SU-DHL-6 (cell line): ENCODE measurements around the gene POLR2C.

Source experiments
- H2AFZ ChIP-seq: fragments of 200-600 bp; sonication (generic); 2 replicates; pipeline ENCODE4 v1.6.1; 2014; ENCODE audit warnings: low read depth, mild to moderate bottlenecking, moderate library complexity, mixed read lengths, antibody characterized with exemption, low read length; ENCODE audit not compliant: severe bottlenecking
- H3F3A ChIP-seq: fragments of 200-600 bp; shearing (Covaris generic); 2 replicates; pipeline ENCODE4 v1.6.0; 2016; ENCODE audit warnings: antibody characterized with exemption, mild to moderate bottlenecking; ENCODE audit not compliant: insufficient read depth
- H3K27ac ChIP-seq: fragments of 200-600 bp; sonication (generic); 2 replicates; pipeline ENCODE4 v1.5.1; 2016; ENCODE audit warnings: low read depth, mild to moderate bottlenecking, low read length, moderate library complexity, mixed read lengths
- H3K27me3 ChIP-seq: fragments of 200-600 bp; sonication (generic), shearing (Covaris generic); 2 replicates; pipeline ENCODE4 v1.6.0; 2014; ENCODE audit warnings: mild to moderate bottlenecking, low read length
- H3K36me3 ChIP-seq: fragments of 200-600 bp; sonication (generic); 2 replicates; pipeline ENCODE4 v1.6.1; 2014; ENCODE audit warnings: mild to moderate bottlenecking, low read length, mixed read lengths
- H3K4me2 ChIP-seq: fragments of 300-600, 200-600 bp; shearing (Covaris generic), sonication (generic); 2 replicates; pipeline ENCODE4 v1.6.0; 2014; ENCODE audit warnings: low read length, low read depth, mild to moderate bottlenecking; ENCODE audit not compliant: poor library complexity, severe bottlenecking
- H3K4me3 ChIP-seq: fragments of 200-600 bp; sonication (generic); 2 replicates; pipeline ENCODE4 v1.5.1; 2014; ENCODE audit warnings: antibody characterized with exemption, low read length, mild to moderate bottlenecking, mixed read lengths; ENCODE audit not compliant: insufficient read depth, poor library complexity, severe bottlenecking
- H3K79me2 ChIP-seq: fragments of 200-600 bp; sonication (generic); 2 replicates; pipeline ENCODE4 v1.6.1; 2014; ENCODE audit warnings: mild to moderate bottlenecking, low read length, moderate library complexity; ENCODE audit not compliant: insufficient read depth
- H3K9ac ChIP-seq: fragments of 200-600 bp; sonication (generic); 2 replicates; pipeline ENCODE4 v1.7.0; 2014; ENCODE audit warnings: mild to moderate bottlenecking, low read length
- H3K9me2 ChIP-seq: fragments of 200-600 bp; sonication (generic); replicated peaks from 2 replicates; pipeline ENCODE4 v1.6.1; 2014; ENCODE audit warnings: low read length; ENCODE audit not compliant: insufficient read depth
- H3K9me3 ChIP-seq: fragments of 200-600 bp; sonication (generic); 2 replicates; pipeline ENCODE4 v1.6.1; 2014; ENCODE audit warnings: low read length, mixed read lengths; ENCODE audit not compliant: insufficient read depth
- H4K20me1 ChIP-seq: fragments of 200-600 bp; sonication (generic); 2 replicates; pipeline ENCODE4 v1.6.1; 2014; ENCODE audit warnings: low read depth, mild to moderate bottlenecking, antibody characterized with exemption, low read length, moderate library complexity, mixed read lengths
- EZH2phosphoT487 ChIP-seq: fragments of 200-600 bp; sonication (generic), shearing (Covaris generic); conservative IDR thresholded peaks from 2 replicates; pipeline ENCODE4 v1.6.1; 2018; ENCODE audit warnings: mild to moderate bottlenecking, antibody characterized with exemption, low read length, moderate library complexity, mixed read lengths
- TF ChIP-seq, protein P1 (sequence below): fragments of 200-600 bp; sonication (generic); IDR thresholded peaks from one replicate; pipeline ENCODE4 v1.5.1; 2017; ENCODE audit warnings: antibody characterized with exemption, mild to moderate bottlenecking, low read length, moderate library complexity; ENCODE audit not compliant: insufficient read depth, poor library complexity, severe bottlenecking

The POLR2C gene

DNA sequence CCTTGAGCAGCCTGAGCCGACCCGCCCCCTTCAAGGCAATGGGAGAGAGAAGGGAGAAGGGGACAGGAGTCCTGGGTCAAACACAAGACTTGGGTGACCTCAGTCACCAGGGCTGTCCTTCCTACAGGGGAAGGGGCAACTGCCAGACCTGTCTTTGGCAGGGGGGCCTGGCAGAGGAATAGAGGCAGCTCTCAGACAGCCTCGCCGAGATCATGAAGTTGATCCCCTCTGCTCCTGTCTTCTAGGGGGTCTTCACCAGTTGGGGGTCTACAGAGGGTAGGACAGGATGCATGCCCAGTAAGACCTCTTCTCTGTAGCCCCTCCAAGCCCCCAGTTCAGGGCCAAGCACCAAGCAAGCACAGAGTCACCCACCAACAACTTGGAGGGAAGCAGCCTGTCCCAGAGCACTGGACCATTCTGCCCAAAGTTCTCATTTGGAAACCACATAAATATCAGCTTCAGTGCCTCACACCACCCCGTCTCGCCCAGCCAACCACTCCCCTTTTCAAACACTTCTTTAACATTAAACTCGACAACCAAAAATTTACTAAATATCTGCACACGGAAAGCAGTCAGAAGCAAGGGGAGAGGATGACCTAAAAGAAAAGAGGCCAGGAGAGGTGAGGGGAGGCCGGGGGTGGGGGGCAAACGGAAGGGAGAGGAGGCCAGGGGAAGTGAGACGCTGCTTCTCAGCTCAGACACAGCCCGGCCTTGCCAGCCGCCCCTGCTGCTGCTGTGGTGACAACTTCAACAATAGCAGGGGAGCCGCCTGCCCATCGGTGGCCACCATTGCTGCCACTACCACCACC, 16.1 kb downstream of the POLR2C start:
- H3K4me3 ChIP-seq: no peak overlapping the region
- H3K27ac ChIP-seq: no peak overlapping the region
- no peak overlapping the region for H3K4me2 ChIP-seq
- no peak overlapping the region for H2AFZ ChIP-seq
- no peaks in the 10 kb centered on the region for H3K36me3 ChIP-seq
- no peaks in the 10 kb centered on the region for H3K9me2 ChIP-seq
- H3K79me2 ChIP-seq: no peaks in the 10 kb centered on the region
- no peak for TF ChIP-seq EZH2phosphoT487
- TF ChIP-seq, protein P1, sequence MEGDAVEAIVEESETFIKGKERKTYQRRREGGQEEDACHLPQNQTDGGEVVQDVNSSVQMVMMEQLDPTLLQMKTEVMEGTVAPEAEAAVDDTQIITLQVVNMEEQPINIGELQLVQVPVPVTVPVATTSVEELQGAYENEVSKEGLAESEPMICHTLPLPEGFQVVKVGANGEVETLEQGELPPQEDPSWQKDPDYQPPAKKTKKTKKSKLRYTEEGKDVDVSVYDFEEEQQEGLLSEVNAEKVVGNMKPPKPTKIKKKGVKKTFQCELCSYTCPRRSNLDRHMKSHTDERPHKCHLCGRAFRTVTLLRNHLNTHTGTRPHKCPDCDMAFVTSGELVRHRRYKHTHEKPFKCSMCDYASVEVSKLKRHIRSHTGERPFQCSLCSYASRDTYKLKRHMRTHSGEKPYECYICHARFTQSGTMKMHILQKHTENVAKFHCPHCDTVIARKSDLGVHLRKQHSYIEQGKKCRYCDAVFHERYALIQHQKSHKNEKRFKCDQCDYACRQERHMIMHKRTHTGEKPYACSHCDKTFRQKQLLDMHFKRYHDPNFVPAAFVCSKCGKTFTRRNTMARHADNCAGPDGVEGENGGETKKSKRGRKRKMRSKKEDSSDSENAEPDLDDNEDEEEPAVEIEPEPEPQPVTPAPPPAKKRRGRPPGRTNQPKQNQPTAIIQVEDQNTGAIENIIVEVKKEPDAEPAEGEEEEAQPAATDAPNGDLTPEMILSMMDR: no peak
- no peaks in the 10 kb centered on the region for H3K9me3 ChIP-seq
- no peaks in the 10 kb centered on the region for H3K27me3 ChIP-seq
- H3F3A ChIP-seq: no peaks in the 10 kb centered on the region
- no peaks in the 10 kb centered on the region for H4K20me1 ChIP-seq
- H3K9ac ChIP-seq: no peak overlapping the region

DNA sequence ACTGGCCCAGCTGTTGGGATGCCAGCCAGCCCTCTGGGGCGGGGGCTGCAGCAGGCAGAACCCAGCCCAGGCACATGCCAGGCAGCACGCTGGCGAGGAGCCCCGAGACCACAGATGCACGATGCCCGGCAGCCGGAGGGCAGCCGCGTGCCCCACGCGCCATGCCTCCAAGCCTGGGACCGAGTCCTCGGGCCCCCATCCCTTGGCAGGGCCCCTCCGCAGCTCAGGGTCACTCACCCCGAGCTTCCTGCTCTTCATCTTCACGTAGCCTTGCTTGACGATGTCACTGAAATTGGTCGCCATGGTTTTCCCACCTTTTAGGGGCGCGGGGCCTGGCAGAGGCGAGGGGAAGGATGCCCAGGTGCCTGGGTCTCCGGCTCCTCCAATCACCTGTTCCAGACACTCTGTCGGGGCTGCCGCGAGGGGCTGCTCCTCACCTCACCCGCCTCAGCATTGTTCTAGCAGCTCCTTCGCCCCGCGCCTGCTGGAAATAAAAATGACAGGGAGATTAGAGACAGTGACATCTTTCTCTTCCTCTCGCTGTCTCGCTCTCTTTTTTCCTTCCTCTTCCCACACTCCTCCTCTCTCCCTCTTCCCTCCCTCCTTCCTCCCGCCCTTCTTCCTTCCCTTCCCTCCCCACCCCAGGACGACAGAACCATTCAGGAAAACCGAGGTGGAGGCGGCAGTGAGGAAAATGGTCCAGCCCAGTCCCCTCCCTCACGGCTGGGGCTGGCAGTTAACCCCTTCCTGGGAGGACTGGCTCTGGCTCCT, 16.9 kb downstream of the POLR2C start:
- TF ChIP-seq, protein P1: no peak
- no peak for TF ChIP-seq EZH2phosphoT487
- no peaks in the 10 kb centered on the region for H3F3A ChIP-seq
- H3K36me3 ChIP-seq: no peaks in the 10 kb centered on the region
- H3K27ac ChIP-seq: no peak overlapping the region
- no peak overlapping the region for H3K4me3 ChIP-seq
- no peak overlapping the region for H2AFZ ChIP-seq
- H4K20me1 ChIP-seq: no peaks in the 10 kb centered on the region
- H3K9ac ChIP-seq: no peak overlapping the region
- no peaks in the 10 kb centered on the region for H3K9me3 ChIP-seq
- no peaks in the 10 kb centered on the region for H3K79me2 ChIP-seq
- H3K4me2 ChIP-seq: no peak overlapping the region
- no peaks in the 10 kb centered on the region for H3K9me2 ChIP-seq
- H3K27me3 ChIP-seq: no peaks in the 10 kb centered on the region

DNA sequence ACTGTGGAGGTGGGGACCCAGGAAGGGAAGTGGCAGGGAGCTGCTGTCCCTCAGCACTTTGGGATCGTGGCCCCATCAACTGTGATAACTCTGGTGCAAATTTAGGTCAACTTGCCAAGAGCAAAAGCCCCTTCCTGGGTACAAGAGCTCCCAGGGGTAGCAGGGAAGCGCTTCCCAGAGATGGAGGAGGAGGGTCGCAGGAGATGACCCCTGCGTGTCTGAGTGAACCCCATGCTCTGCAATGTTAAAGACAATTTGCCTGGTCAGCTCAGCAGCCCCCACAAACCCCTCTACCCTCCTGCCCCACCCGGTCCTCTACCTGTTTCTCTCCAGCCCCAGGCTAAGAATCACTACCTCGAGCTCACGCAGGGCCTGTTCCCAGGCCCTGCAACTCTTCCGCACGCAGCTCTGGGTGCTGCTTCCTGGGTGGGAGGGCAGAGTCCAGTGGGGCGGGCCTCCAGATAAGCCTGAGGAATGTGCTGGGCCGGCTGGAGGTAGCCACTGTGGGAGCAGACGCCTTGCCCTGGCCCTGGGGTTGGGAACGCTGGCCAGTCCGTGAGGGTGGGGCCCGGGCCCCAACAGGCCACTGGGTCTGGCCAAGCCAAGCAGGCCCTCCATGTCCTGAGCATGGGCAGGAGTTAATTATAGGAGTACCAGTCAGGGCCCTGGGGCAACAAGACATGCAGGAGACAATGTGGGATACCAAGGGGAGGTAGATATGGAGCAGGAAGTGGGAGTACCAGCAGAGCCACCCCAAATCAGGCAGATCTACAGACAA, 17.7 kb downstream of the POLR2C start:
- Histone ChIP-seq H3K36me3 (no peaks in the 10 kb centered on the region), H4K20me1 (no peaks in the 10 kb centered on the region), H2AFZ (no peak overlapping the region), H3K9me3 (no peaks in the 10 kb centered on the region), H3K79me2 (no peaks in the 10 kb centered on the region), H3K4me3 (no peak overlapping the region), H3F3A (no peaks in the 10 kb centered on the region), H3K27ac (no peak overlapping the region), H3K9me2 (no peaks in the 10 kb centered on the region), H3K4me2 (no peak overlapping the region), H3K9ac (no peak overlapping the region), H3K27me3 (no peaks in the 10 kb centered on the region)
- TF ChIP-seq EZH2phosphoT487: no peak
- TF ChIP-seq, protein P1: no peak
